ENCODE results near the gene CFAP53. TPM values are rescaled to one million over a fixed set of nuclear protein-coding genes. Genes with fewer than 3 reads are reported as not detected.

Gene CFAP53
- total and polyA plus RNA-seq, 2 of the 13 experiments (the other 11 are each of a cell fraction or from before 2014, with no cell fraction given) = 0.05 to 0.07 TPM

GRCh38 chr18:50286391-50287027, 20.2 kb upstream of the CFAP53 start:
- H3K9me3 ChIP-seq (ENCODE audit: low read length) = no peaks in the 10 kb centered on the region
- H3K9ac ChIP-seq (ENCODE audit: insufficient read depth, low read depth, low read length) = peak overlapping the region; percentile 83
- in situ Hi-C loops (cut with HindIII; ENCODE audit: extremely low pct_ligation_motif_present, low pct_unique_long_range_greater_than_20kb) = loop anchor here (10.0 kb wide), 1 partner anchor 138 kb away; no protein-coding TSS in a partner anchor
- ChIA-PET CTCF (ENCODE audit: low intra/inter-chr PET ratio, low total read pairs) (no interaction called here), POLR2A (no interaction called here)
- H3K4me1 ChIP-seq (ENCODE audit: insufficient read depth, low read length) = peaks cover 22% of the 10 kb centered on the region
- peaks cover 3% of the 10 kb centered on the region for H3K79me2 ChIP-seq (ENCODE audit: insufficient read depth, low read length)
- DNase-seq (ENCODE audit: low spot score) (no peak), FAIRE-seq (no peak), ATAC-seq (no peak)
- peaks cover 0 to 4% of the 10 kb centered on the region in 2 experiments; a peak in 2 of 5 replicates for H3K27me3 ChIP-seq (ENCODE audit: control insufficient read depth in 1 of 2, insufficient read depth in 2 of 2, low read length in 2 of 2)
- H4K20me1 ChIP-seq (ENCODE audit: insufficient read depth, low read length) = no peaks in the 10 kb centered on the region
- TSS peak; percentile 37 for BruUV-seq (replicated peaks)
- intact Hi-C loops (cut with micrococcal nuclease; ENCODE audit: unreplicated experiment) = loop anchor here (5.0 kb wide), 3 partner anchors 71 to 141 kb away; no protein-coding TSS in a partner anchor
- peak overlapping the region; percentile 88 to 93 (median 90) for H3K4me3 ChIP-seq (replicated peaks in 1 of 3; ENCODE audit: insufficient read depth in 1 of 3, low read depth in 2 of 3, low read length in 3 of 3)
- no peak overlapping the region for H2AFZ ChIP-seq (ENCODE audit: low read length)
- H3K36me3 ChIP-seq (replicated peaks in 1 of 2; ENCODE audit: control insufficient read depth in 1 of 2, insufficient read depth in 2 of 2, low read length in 2 of 2) = peaks cover 9 to 23% of the 10 kb centered on the region in 2 experiments; a peak in 4 of 5 replicates
- peak overlapping the region; percentile 77 for H3K4me2 ChIP-seq (ENCODE audit: low read depth, low read length)
- no peak overlapping the region for H3K27ac ChIP-seq (ENCODE audit: extremely low read length, insufficient read depth, low read length)
- WGBS (ENCODE audit: low lambda C conversion rate) = 77% methylated on average over 23 of the region's 23 CpGs
- TF ChIP-seq SNAI1 (CRISPR knock-in tag; IDR thresholded peaks at IDR 0.05; ENCODE audit: borderline replicate concordance) (no peak), NFYC (CRISPR knock-in tag; IDR thresholded peaks at IDR 0.05) (no peak), KMT2B (CRISPR knock-in tag; IDR thresholded peaks at IDR 0.05) (no peak), CHD4 (IDR thresholded peaks at IDR 0.05; ENCODE audit: borderline replicate concordance, low read length) (no peak), RBM39 (IDR thresholded peaks at IDR 0.05; ENCODE audit: low read depth, low read length, poor library complexity, severe bottlenecking) (no peak), RXRA (CRISPR knock-in tag; IDR thresholded peaks at IDR 0.05) (no peak), ZNF615 (CRISPR knock-in tag; IDR thresholded peaks at IDR 0.05; ENCODE audit: borderline replicate concordance) (no peak), JDP2 (CRISPR knock-in tag; IDR thresholded peaks at IDR 0.05; ENCODE audit: borderline replicate concordance) (no peak), PRPF4 (IDR thresholded peaks at IDR 0.05; ENCODE audit: low read depth, low read length, poor library complexity, severe bottlenecking) (no peak), NR2F2 (IDR thresholded peaks at IDR 0.05; ENCODE audit: borderline replicate concordance, low read depth) (no peak), ZNF407 (CRISPR knock-in tag; IDR thresholded peaks at IDR 0.05; ENCODE audit: not compliant biosample characterization) (no peak), NKX3-1 (CRISPR knock-in tag; IDR thresholded peaks at IDR 0.05) (no peak), DPF2 (CRISPR knock-in tag; IDR thresholded peaks at IDR 0.05; ENCODE audit: borderline replicate concordance, low read depth) (no peak), ZSCAN22 (CRISPR knock-in tag; IDR thresholded peaks at IDR 0.05) (no peak), ZSCAN31 (CRISPR knock-in tag; IDR thresholded peaks at IDR 0.05; ENCODE audit: low read depth) (no peak), SIX4 (CRISPR knock-in tag; IDR thresholded peaks at IDR 0.05) (no peak)
